Neural progenitor cell (in vitro differentiated cells): ENCODE results near the gene ZDHHC14. TPM values are rescaled to one million over a fixed set of nuclear protein-coding genes. Genes with fewer than 3 reads are reported as not detected.

Experiments used
- DNase-seq: peaks from one replicate; pipeline ENCODE4 v3.0.0-alpha.2; 2016; ENCODE audit warnings: low spot score
- H2AFZ ChIP-seq: fragments of 200-600 bp; sonication (generic); replicated peaks from 2 replicates; pipeline ENCODE4 v1.6.1; 2016; ENCODE audit warnings: antibody characterized with exemption
- H3F3A ChIP-seq: fragments of 200-600 bp; sonication (generic); 2 replicates; pipeline ENCODE4 v1.6.1; 2016; ENCODE audit warnings: antibody characterized with exemption, low read depth
- H3K27ac ChIP-seq: fragments of 200-600 bp; sonication (generic); 2 replicates; pipeline ENCODE4 v1.5.1; 2016; ENCODE audit warnings: mild to moderate bottlenecking
- H3K27me3 ChIP-seq: fragments of 200-600 bp; sonication (generic); 2 replicates; pipeline ENCODE4 v1.6.1; 2016; ENCODE audit warnings: mild to moderate bottlenecking, moderate library complexity
- H3K36me3 ChIP-seq: fragments of 200-600 bp; sonication (generic); 2 replicates; pipeline ENCODE4 v1.5.1; 2016
- H3K4me1 ChIP-seq: fragments of 200-600 bp; sonication (generic); 2 replicates; pipeline ENCODE4 v1.6.1; 2016; ENCODE audit warnings: mixed run types
- H3K4me2 ChIP-seq: fragments of 200-600 bp; sonication (generic); 2 replicates; pipeline ENCODE4 v1.6.1; 2016
- H3K4me3 ChIP-seq: fragments of 200-600 bp; sonication (generic); 2 replicates; pipeline ENCODE4 v1.5.1; 2016
- H3K79me2 ChIP-seq: fragments of 200-600 bp; sonication (generic); 2 replicates; pipeline ENCODE4 v1.6.1; 2016; ENCODE audit warnings: low read depth
- H3K9ac ChIP-seq: fragments of 200-600 bp; sonication (generic); 2 replicates; pipeline ENCODE4 v1.6.1; 2016
- H3K9me3 ChIP-seq: fragments of 200-600 bp; sonication (generic); 2 replicates; pipeline ENCODE4 v1.5.1; 2016; ENCODE audit warnings: low read depth
- H4K20me1 ChIP-seq: fragments of 200-600 bp; sonication (generic); 2 replicates; pipeline ENCODE4 v1.6.1; 2016; ENCODE audit warnings: low read depth
- H3K27ac Mint-ChIP-seq: 3 replicates; pipeline ENCODE4 v1.8.0; 2021; ENCODE audit warnings: mixed read lengths
- H3K27me3 Mint-ChIP-seq: 2 replicates; pipeline ENCODE4 v1.8.0; 2022; ENCODE audit warnings: low read depth, mild to moderate bottlenecking, inconsistent platforms, moderate library complexity, mixed read lengths; ENCODE audit not compliant: insufficient read depth
- H3K36me3 Mint-ChIP-seq: 3 replicates; pipeline ENCODE4 v1.8.0; 2021; ENCODE audit warnings: mixed read lengths
- H3K4me1 Mint-ChIP-seq: 3 replicates; pipeline ENCODE4 v1.8.0; 2021; ENCODE audit warnings: mixed read lengths
- H3K4me3 Mint-ChIP-seq: 3 replicates; pipeline ENCODE4 v1.8.0; 2021; ENCODE audit warnings: mild to moderate bottlenecking, moderate library complexity, mixed read lengths
- H3K9me3 Mint-ChIP-seq: 3 replicates; pipeline ENCODE4 v1.8.0; 2020; ENCODE audit warnings: mixed read lengths
- EZH2 ChIP-seq: fragments of 200-600 bp; sonication (generic); IDR thresholded peaks from 2 replicates; pipeline ENCODE4 v1.6.1; 2017; ENCODE audit warnings: antibody characterized with exemption, mild to moderate bottlenecking, moderate library complexity
- EZH2phosphoT487 ChIP-seq: fragments of 200-600 bp; sonication (generic); IDR thresholded peaks from 2 replicates; pipeline ENCODE4 v1.6.1; 2017; ENCODE audit warnings: antibody characterized with exemption
- total RNA-seq: library from RNA; depleted of rRNA; stranded (reverse); fragments of >200 nt; gene quantifications from 2 replicates; pipeline ENCODE4 v1.2.3, GENCODE V29; 2015; ENCODE audit warnings: low replicate concordance
- TF ChIP-seq, protein P1 (sequence below): fragments of 200-600 bp; sonication (generic); IDR thresholded peaks from 2 replicates; pipeline ENCODE4 v1.5.1; 2017; ENCODE audit warnings: antibody characterized with exemption, mild to moderate bottlenecking

Gene ZDHHC14
- total RNA-seq, 1 donor from 2014 or later: 14.5 TPM

- no peaks in the 10 kb centered on the region for H3K36me3 ChIP-seq
- no peak overlapping the region for H3K9ac ChIP-seq
- no peaks in the 10 kb centered on the region for H3K9me3 Mint-ChIP-seq
- H3K9me3 ChIP-seq: no peaks in the 10 kb centered on the region
- peak overlapping the region; percentile 89 for H3K4me3 ChIP-seq
- peaks cover 3% of the 10 kb centered on the region for H3F3A ChIP-seq
- peaks cover 3% of the 10 kb centered on the region for H3K79me2 ChIP-seq
- no peak overlapping the region for H3K27ac ChIP-seq
- peaks cover 24% of the 10 kb centered on the region for H3K4me1 ChIP-seq
- DNase-seq: peak; percentile 96
- no peaks in the 10 kb centered on the region for H3K27me3 Mint-ChIP-seq
- no peak overlapping the region for H3K27ac Mint-ChIP-seq
- H2AFZ ChIP-seq: peak overlapping the region; percentile 89
- peaks cover 46% of the 10 kb centered on the region for H3K27me3 ChIP-seq
- H3K36me3 Mint-ChIP-seq: no peaks in the 10 kb centered on the region
- H4K20me1 ChIP-seq: peaks cover 23% of the 10 kb centered on the region
- H3K4me3 Mint-ChIP-seq: peak overlapping the region; percentile 86
- no peak for TF ChIP-seq EZH2
- TF ChIP-seq EZH2phosphoT487: no peak
- TF ChIP-seq, protein P1, sequence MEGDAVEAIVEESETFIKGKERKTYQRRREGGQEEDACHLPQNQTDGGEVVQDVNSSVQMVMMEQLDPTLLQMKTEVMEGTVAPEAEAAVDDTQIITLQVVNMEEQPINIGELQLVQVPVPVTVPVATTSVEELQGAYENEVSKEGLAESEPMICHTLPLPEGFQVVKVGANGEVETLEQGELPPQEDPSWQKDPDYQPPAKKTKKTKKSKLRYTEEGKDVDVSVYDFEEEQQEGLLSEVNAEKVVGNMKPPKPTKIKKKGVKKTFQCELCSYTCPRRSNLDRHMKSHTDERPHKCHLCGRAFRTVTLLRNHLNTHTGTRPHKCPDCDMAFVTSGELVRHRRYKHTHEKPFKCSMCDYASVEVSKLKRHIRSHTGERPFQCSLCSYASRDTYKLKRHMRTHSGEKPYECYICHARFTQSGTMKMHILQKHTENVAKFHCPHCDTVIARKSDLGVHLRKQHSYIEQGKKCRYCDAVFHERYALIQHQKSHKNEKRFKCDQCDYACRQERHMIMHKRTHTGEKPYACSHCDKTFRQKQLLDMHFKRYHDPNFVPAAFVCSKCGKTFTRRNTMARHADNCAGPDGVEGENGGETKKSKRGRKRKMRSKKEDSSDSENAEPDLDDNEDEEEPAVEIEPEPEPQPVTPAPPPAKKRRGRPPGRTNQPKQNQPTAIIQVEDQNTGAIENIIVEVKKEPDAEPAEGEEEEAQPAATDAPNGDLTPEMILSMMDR: no peak
- H3K4me2 ChIP-seq: peak overlapping the region; percentile 88
- peaks cover 25% of the 10 kb centered on the region for H3K4me1 Mint-ChIP-seq
Observed at GRCh38 chr6:157379656-157380457, 1.1 kb upstream of the ZDHHC14 start.

DNA sequence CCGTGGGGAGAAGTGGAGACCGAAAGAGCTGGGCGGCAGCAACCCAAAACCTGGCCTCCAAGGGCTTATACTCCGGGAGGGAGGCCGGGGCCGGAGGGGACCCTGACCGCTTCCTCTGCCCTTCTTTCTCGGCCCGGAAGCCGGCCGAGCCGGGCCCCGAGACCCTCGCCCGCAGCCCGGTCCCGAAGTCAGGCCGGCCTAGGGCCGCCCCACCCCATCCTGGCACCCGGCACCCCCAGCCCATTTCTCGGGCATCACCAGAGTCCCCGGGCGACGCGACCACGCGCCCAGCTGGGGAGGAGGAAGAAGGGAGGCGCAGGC, 572 bp upstream of the ZDHHC14 start:
- no peak overlapping the region for H3K27ac Mint-ChIP-seq
- peak overlapping the region; percentile 89 for H3K4me3 ChIP-seq
- H3K27ac ChIP-seq: no peak overlapping the region
- peak overlapping the region; percentile 88 for H3K4me2 ChIP-seq
- peaks cover 3% of the 10 kb centered on the region for H3F3A ChIP-seq
- peaks cover 22% of the 10 kb centered on the region for H3K4me1 Mint-ChIP-seq
- peaks cover under 1% of the 10 kb centered on the region for H3K27me3 Mint-ChIP-seq
- DNase-seq: peak; percentile 46
- peaks cover 2% of the 10 kb centered on the region for H3K36me3 Mint-ChIP-seq
- TF ChIP-seq, protein P1: no peak
- TF ChIP-seq EZH2 (no peak), EZH2phosphoT487 (no peak)
- no peaks in the 10 kb centered on the region for H3K9me3 Mint-ChIP-seq
- H2AFZ ChIP-seq: peak overlapping the region; percentile 66
- no peaks in the 10 kb centered on the region for H3K36me3 ChIP-seq
- H3K4me1 ChIP-seq: peaks cover 19% of the 10 kb centered on the region
- no peak overlapping the region for H3K9ac ChIP-seq
- H4K20me1 ChIP-seq: peaks cover 26% of the 10 kb centered on the region
- peak overlapping the region; percentile 86 for H3K4me3 Mint-ChIP-seq
- peaks cover 3% of the 10 kb centered on the region for H3K79me2 ChIP-seq
- peaks cover 46% of the 10 kb centered on the region for H3K27me3 ChIP-seq
- no peaks in the 10 kb centered on the region for H3K9me3 ChIP-seq

- peaks cover 16% of the 10 kb centered on the region for H3K4me1 ChIP-seq
- H3K4me3 ChIP-seq: peak overlapping the region; percentile 89
- H3K36me3 ChIP-seq: no peaks in the 10 kb centered on the region
- DNase-seq: peak; percentile 61
- peak overlapping the region; percentile 12 for H3K9ac ChIP-seq
- Mint-ChIP-seq H3K9me3 (no peaks in the 10 kb centered on the region), H3K36me3 (peaks cover 2% of the 10 kb centered on the region), H3K4me3 (peak overlapping the region; percentile 93), H3K27me3 (peaks cover 3% of the 10 kb centered on the region), H3K27ac (no peak overlapping the region), H3K4me1 (peaks cover 22% of the 10 kb centered on the region)
- peak overlapping the region; percentile 61 for H2AFZ ChIP-seq
- peaks cover 33% of the 10 kb centered on the region for H4K20me1 ChIP-seq
- H3K27ac ChIP-seq: no peak overlapping the region
- peaks cover 32% of the 10 kb centered on the region for H3K27me3 ChIP-seq
- no peaks in the 10 kb centered on the region for H3K9me3 ChIP-seq
- H3K4me2 ChIP-seq: peak overlapping the region; percentile 88
- TF ChIP-seq EZH2phosphoT487: peak; percentile 58
- TF ChIP-seq EZH2: peak; percentile 72
- TF ChIP-seq, protein P1: peak; percentile 20
- H3K79me2 ChIP-seq: peaks cover 3% of the 10 kb centered on the region
- peaks cover 3% of the 10 kb centered on the region for H3F3A ChIP-seq
Observed at GRCh38 chr6:157381631-157382621, 936 bp downstream of the ZDHHC14 start.
